GM23338 (cell line): ENCODE results near the gene ZNF148. TPM values are rescaled to one million over a fixed set of nuclear protein-coding genes. Genes with fewer than 3 reads are reported as not detected.

ENCODE experiments used
- ATAC-seq: fragments of 200-7000 bp; cut with Tn5 transposase; 3 replicates; pipeline ENCODE4 v1.9.1; 2020
- DNase-seq: peaks from one replicate; pipeline ENCODE4 v3.0.0-alpha.2; 2015; ENCODE audit warnings: low spot score
- H2AFZ ChIP-seq: fragments of 200-600 bp; sonication (generic); 2 replicates; pipeline ENCODE4 v1.8.0; 2016; ENCODE audit warnings: antibody characterized with exemption, mild to moderate bottlenecking, moderate library complexity
- H3F3A ChIP-seq: fragments of 200-600 bp; sonication (generic); replicated peaks from 2 replicates; pipeline ENCODE4 v1.8.0; 2017; ENCODE audit warnings: antibody characterized with exemption, mixed run types, low read depth
- H3K27ac ChIP-seq: fragments of 200-600 bp; sonication (generic); 2 replicates; pipeline ENCODE4 v1.6.1; 2016; ENCODE audit warnings: low read depth
- H3K27me3 ChIP-seq: fragments of 200-600 bp; sonication (generic); 2 replicates; pipeline ENCODE4 v1.8.0; 2016; ENCODE audit warnings: mild to moderate bottlenecking, mixed run types, moderate library complexity; ENCODE audit not compliant: insufficient read depth
- H3K36me3 ChIP-seq: fragments of 200-600 bp; sonication (generic); 2 replicates; pipeline ENCODE4 v1.8.0; 2016; ENCODE audit warnings: mild to moderate bottlenecking; ENCODE audit not compliant: insufficient read depth
- H3K4me1 ChIP-seq: fragments of 200-600 bp; sonication (generic); 2 replicates; pipeline ENCODE4 v1.8.0; 2016; ENCODE audit warnings: mild to moderate bottlenecking, moderate library complexity; ENCODE audit not compliant: insufficient read depth
- H3K4me2 ChIP-seq: fragments of 200-600 bp; sonication (generic); 2 replicates; pipeline ENCODE4 v1.7.1; 2017; ENCODE audit warnings: mixed run types
- H3K4me3 ChIP-seq: fragments of 200-600 bp; sonication (generic); 2 replicates; pipeline ENCODE4 v1.6.1; 2016; ENCODE audit warnings: mixed run types
- H3K79me2 ChIP-seq: fragments of 200-600 bp; sonication (generic); replicated peaks from 2 replicates; pipeline ENCODE4 v1.8.0; 2017; ENCODE audit warnings: mild to moderate bottlenecking; ENCODE audit not compliant: insufficient read depth
- H3K9me2 ChIP-seq: fragments of 200-600 bp; sonication (generic); 2 replicates; pipeline ENCODE4 v1.8.0; 2017; ENCODE audit not compliant: insufficient read depth
- H4K20me1 ChIP-seq: fragments of 200-600 bp; sonication (generic); replicated peaks from 2 replicates; pipeline ENCODE4 v1.8.0; 2017; ENCODE audit warnings: mild to moderate bottlenecking; ENCODE audit not compliant: insufficient read depth
- H3K27ac Mint-ChIP-seq: 2 replicates; pipeline ENCODE4 v1.8.0; 2020; ENCODE audit warnings: inconsistent platforms, mild to moderate bottlenecking, moderate library complexity, mixed read lengths
- H3K27me3 Mint-ChIP-seq: 3 replicates; pipeline ENCODE4 v1.8.0; 2022; ENCODE audit warnings: low read depth, mild to moderate bottlenecking, moderate library complexity, mixed read lengths, inconsistent platforms; ENCODE audit not compliant: insufficient read depth, poor library complexity
- H3K36me3 Mint-ChIP-seq: 3 replicates; pipeline ENCODE4 v1.8.0; 2021; ENCODE audit warnings: low read depth, mild to moderate bottlenecking, inconsistent platforms, moderate library complexity, mixed read lengths
- H3K4me1 Mint-ChIP-seq: 3 replicates; pipeline ENCODE4 v1.8.0; 2020; ENCODE audit warnings: mild to moderate bottlenecking, inconsistent platforms, mixed read lengths
- H3K4me3 Mint-ChIP-seq: 3 replicates; pipeline ENCODE4 v1.8.0; 2021; ENCODE audit warnings: moderate library complexity, mild to moderate bottlenecking, inconsistent platforms, mixed read lengths
- H3K9me3 Mint-ChIP-seq: 3 replicates; pipeline ENCODE4 v1.8.0; 2020; ENCODE audit warnings: moderate library complexity, mild to moderate bottlenecking, inconsistent platforms, mixed read lengths
- CREB1 ChIP-seq: fragments of 250-450 bp; sonication (Bioruptor Pico); IDR thresholded peaks from 2 replicates; pipeline ENCODE4 v1.5.0; 2020; ENCODE audit warnings: low read depth, mild to moderate bottlenecking, moderate library complexity
- EZH2 ChIP-seq: fragments of 200-600 bp; sonication (generic); IDR thresholded peaks from one replicate; pipeline ENCODE4 v1.8.0; 2017; ENCODE audit warnings: antibody characterized with exemption, mild to moderate bottlenecking, low read depth; ENCODE audit not compliant: unreplicated experiment
- EZH2phosphoT487 ChIP-seq: fragments of 200-600 bp; sonication (generic); IDR thresholded peaks from one replicate; pipeline ENCODE4 v1.8.1; 2018; ENCODE audit warnings: antibody characterized with exemption; ENCODE audit not compliant: unreplicated experiment
- JUNB ChIP-seq: IDR thresholded peaks from one replicate; pipeline ENCODE4 v1.6.1; 2016; ENCODE audit warnings: antibody characterized with exemption; ENCODE audit not compliant: unreplicated experiment
- NANOG ChIP-seq: IDR thresholded peaks from 2 replicates; pipeline ENCODE4 v1.6.1; 2016; ENCODE audit warnings: antibody characterized with exemption, borderline replicate concordance
- POLR2AphosphoS5 ChIP-seq: IDR thresholded peaks from 2 replicates; pipeline ENCODE4 v1.6.1; 2016; ENCODE audit warnings: antibody characterized with exemption, low read depth
- STAT1 ChIP-seq: IDR thresholded peaks from one replicate; pipeline ENCODE4 v1.6.1; 2016; ENCODE audit warnings: antibody characterized with exemption; ENCODE audit not compliant: unreplicated experiment
- ZNF114 ChIP-seq: fragments of 250-450 bp; sonication (Bioruptor Pico); IDR thresholded peaks from 2 replicates; pipeline ENCODE4 v1.5.0; 2020; ENCODE audit warnings: mild to moderate bottlenecking, moderate library complexity
- ZNF331 ChIP-seq: fragments of 250-450 bp; sonication (Bioruptor Pico); IDR thresholded peaks from 2 replicates; pipeline ENCODE4 v1.5.0; 2020; ENCODE audit warnings: low read depth, mild to moderate bottlenecking, moderate library complexity
- polyA plus RNA-seq: library from polyadenylated mRNA; unstranded; fragments of >200 nt; fragmentation: Nextera tagmentation; extraction: Ambion mirVana; gene quantifications from 2 replicates; pipeline ENCODE4 v1.2.1, GENCODE V29; 2016
- total RNA-seq: library from RNA; depleted of rRNA; stranded (reverse); fragments of >200 nt; shearing (Covaris generic); gene quantifications from 2 replicates; pipeline ENCODE4 v1.2.3, GENCODE V29; 2014
- TF ChIP-seq, protein P1 (sequence below): IDR thresholded peaks from one replicate; pipeline ENCODE4 v1.6.1; 2018; ENCODE audit warnings: antibody characterized with exemption; ENCODE audit not compliant: unreplicated experiment
- TF ChIP-seq, protein P2 (sequence below), 2 experiments: fragments of 200-600 bp in 1 of 2; sonication (generic) in 1 of 2; conservative IDR thresholded peaks; 2 replicates each; pipeline versions ENCODE4 v1.5.1 to v1.6.1; 2016 to 2017; ENCODE audit warnings: antibody characterized with exemption in 2 of 2, low read depth in 2 of 2, mild to moderate bottlenecking in 2 of 2, moderate library complexity in 1 of 2
- TF ChIP-seq, protein P3 (sequence below): fragments of 250-450 bp; sonication (Bioruptor Pico); IDR thresholded peaks from 2 replicates; pipeline ENCODE4 v1.5.0; 2020; ENCODE audit warnings: mild to moderate bottlenecking, moderate library complexity
- TF ChIP-seq, protein P4 (sequence below): IDR thresholded peaks from 2 replicates; pipeline ENCODE4 v1.6.1; 2016; ENCODE audit warnings: antibody characterized with exemption

ZNF148 gene
- total and polyA plus RNA-seq, 2 experiments from 2014 or later, result 13.9 to 16.9 TPM

DNA sequence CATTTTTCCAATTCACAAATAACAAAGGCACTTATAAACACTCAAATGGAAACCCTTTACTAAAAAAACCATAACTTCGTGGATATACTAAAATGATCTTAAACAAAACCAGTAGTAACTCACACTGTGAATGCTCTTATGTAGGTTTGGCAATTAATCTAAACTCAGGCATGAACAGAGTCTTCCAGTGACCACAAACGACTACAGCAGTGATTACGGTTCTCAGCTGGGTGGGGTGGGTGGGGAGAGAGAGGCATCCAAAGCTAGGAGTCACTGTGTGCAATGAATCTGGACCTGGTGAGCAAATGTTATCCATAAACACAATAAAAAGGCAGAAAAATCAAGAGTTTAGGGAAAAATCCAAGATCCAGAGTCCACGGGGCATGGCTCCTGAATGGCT, 183.9 kb downstream of the ZNF148 start:
- no peak for DNase-seq

More for the DNA sequence above, 183.9 kb downstream of the ZNF148 start:
- H3K4me3 ChIP-seq, result no peak overlapping the region
- H3K4me2 ChIP-seq, result no peak overlapping the region
- no peaks in the 10 kb centered on the region; the same call in 1 of the 2 replicates for H3K36me3 ChIP-seq
- H3K27ac Mint-ChIP-seq, result no peak overlapping the region
- no peak overlapping the region for H2AFZ ChIP-seq
- ATAC-seq, result no peak
- H3K79me2 ChIP-seq, result no peaks in the 10 kb centered on the region
- peaks cover 11% of the 10 kb centered on the region for H3K4me1 ChIP-seq
- no peaks in the 10 kb centered on the region for H4K20me1 ChIP-seq
- peaks cover 3% of the 10 kb centered on the region; the same call in 1 of the 3 replicates for H3K9me3 Mint-ChIP-seq
- TF ChIP-seq, protein P1, sequence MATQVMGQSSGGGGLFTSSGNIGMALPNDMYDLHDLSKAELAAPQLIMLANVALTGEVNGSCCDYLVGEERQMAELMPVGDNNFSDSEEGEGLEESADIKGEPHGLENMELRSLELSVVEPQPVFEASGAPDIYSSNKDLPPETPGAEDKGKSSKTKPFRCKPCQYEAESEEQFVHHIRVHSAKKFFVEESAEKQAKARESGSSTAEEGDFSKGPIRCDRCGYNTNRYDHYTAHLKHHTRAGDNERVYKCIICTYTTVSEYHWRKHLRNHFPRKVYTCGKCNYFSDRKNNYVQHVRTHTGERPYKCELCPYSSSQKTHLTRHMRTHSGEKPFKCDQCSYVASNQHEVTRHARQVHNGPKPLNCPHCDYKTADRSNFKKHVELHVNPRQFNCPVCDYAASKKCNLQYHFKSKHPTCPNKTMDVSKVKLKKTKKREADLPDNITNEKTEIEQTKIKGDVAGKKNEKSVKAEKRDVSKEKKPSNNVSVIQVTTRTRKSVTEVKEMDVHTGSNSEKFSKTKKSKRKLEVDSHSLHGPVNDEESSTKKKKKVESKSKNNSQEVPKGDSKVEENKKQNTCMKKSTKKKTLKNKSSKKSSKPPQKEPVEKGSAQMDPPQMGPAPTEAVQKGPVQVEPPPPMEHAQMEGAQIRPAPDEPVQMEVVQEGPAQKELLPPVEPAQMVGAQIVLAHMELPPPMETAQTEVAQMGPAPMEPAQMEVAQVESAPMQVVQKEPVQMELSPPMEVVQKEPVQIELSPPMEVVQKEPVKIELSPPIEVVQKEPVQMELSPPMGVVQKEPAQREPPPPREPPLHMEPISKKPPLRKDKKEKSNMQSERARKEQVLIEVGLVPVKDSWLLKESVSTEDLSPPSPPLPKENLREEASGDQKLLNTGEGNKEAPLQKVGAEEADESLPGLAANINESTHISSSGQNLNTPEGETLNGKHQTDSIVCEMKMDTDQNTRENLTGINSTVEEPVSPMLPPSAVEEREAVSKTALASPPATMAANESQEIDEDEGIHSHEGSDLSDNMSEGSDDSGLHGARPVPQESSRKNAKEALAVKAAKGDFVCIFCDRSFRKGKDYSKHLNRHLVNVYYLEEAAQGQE, result no peak
- TF ChIP-seq, protein P2, sequence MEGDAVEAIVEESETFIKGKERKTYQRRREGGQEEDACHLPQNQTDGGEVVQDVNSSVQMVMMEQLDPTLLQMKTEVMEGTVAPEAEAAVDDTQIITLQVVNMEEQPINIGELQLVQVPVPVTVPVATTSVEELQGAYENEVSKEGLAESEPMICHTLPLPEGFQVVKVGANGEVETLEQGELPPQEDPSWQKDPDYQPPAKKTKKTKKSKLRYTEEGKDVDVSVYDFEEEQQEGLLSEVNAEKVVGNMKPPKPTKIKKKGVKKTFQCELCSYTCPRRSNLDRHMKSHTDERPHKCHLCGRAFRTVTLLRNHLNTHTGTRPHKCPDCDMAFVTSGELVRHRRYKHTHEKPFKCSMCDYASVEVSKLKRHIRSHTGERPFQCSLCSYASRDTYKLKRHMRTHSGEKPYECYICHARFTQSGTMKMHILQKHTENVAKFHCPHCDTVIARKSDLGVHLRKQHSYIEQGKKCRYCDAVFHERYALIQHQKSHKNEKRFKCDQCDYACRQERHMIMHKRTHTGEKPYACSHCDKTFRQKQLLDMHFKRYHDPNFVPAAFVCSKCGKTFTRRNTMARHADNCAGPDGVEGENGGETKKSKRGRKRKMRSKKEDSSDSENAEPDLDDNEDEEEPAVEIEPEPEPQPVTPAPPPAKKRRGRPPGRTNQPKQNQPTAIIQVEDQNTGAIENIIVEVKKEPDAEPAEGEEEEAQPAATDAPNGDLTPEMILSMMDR (conservative IDR thresholded peaks at IDR 0.05; ENCODE audit: low read depth in 2 of 2), result no peak
- no peak for TF ChIP-seq JUNB
- TF ChIP-seq NANOG, result no peak
- TF ChIP-seq EZH2, result no peak
- no peak for TF ChIP-seq STAT1
- TF ChIP-seq CREB1, result no peak
- no peak for TF ChIP-seq ZNF114 (CRISPR knock-in tag)
- TF ChIP-seq, protein P3, sequence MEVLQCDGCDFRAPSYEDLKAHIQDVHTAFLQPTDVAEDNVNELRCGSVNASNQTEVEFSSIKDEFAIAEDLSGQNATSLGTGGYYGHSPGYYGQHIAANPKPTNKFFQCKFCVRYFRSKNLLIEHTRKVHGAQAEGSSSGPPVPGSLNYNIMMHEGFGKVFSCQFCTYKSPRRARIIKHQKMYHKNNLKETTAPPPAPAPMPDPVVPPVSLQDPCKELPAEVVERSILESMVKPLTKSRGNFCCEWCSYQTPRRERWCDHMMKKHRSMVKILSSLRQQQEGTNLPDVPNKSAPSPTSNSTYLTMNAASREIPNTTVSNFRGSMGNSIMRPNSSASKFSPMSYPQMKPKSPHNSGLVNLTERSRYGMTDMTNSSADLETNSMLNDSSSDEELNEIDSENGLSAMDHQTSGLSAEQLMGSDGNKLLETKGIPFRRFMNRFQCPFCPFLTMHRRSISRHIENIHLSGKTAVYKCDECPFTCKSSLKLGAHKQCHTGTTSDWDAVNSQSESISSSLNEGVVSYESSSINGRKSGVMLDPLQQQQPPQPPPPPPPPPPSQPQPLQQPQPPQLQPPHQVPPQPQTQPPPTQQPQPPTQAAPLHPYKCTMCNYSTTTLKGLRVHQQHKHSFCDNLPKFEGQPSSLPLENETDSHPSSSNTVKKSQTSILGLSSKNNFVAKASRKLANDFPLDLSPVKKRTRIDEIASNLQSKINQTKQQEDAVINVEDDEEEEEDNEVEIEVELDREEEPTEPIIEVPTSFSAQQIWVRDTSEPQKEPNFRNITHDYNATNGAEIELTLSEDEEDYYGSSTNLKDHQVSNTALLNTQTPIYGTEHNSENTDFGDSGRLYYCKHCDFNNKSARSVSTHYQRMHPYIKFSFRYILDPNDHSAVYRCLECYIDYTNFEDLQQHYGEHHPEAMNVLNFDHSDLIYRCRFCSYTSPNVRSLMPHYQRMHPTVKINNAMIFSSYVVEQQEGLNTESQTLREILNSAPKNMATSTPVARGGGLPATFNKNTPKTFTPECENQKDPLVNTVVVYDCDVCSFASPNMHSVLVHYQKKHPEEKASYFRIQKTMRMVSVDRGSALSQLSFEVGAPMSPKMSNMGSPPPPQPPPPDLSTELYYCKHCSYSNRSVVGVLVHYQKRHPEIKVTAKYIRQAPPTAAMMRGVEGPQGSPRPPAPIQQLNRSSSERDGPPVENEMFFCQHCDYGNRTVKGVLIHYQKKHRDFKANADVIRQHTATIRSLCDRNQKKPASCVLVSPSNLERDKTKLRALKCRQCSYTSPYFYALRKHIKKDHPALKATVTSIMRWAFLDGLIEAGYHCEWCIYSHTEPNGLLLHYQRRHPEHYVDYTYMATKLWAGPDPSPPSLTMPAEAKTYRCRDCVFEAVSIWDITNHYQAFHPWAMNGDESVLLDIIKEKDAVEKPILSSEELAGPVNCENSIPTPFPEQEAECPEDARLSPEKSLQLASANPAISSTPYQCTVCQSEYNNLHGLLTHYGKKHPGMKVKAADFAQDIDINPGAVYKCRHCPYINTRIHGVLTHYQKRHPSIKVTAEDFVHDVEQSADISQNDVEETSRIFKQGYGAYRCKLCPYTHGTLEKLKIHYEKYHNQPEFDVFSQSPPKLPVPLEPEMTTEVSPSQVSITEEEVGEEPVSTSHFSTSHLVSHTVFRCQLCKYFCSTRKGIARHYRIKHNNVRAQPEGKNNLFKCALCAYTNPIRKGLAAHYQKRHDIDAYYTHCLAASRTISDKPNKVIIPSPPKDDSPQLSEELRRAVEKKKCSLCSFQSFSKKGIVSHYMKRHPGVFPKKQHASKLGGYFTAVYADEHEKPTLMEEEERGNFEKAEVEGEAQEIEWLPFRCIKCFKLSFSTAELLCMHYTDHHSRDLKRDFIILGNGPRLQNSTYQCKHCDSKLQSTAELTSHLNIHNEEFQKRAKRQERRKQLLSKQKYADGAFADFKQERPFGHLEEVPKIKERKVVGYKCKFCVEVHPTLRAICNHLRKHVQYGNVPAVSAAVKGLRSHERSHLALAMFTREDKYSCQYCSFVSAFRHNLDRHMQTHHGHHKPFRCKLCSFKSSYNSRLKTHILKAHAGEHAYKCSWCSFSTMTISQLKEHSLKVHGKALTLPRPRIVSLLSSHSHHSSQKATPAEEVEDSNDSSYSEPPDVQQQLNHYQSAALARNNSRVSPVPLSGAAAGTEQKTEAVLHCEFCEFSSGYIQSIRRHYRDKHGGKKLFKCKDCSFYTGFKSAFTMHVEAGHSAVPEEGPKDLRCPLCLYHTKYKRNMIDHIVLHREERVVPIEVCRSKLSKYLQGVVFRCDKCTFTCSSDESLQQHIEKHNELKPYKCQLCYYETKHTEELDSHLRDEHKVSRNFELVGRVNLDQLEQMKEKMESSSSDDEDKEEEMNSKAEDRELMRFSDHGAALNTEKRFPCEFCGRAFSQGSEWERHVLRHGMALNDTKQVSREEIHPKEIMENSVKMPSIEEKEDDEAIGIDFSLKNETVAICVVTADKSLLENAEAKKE (CRISPR knock-in tag), result no peak
- TF ChIP-seq POLR2AphosphoS5, result no peak
- TF ChIP-seq ZNF331 (CRISPR knock-in tag), result no peak
- TF ChIP-seq, protein P4, sequence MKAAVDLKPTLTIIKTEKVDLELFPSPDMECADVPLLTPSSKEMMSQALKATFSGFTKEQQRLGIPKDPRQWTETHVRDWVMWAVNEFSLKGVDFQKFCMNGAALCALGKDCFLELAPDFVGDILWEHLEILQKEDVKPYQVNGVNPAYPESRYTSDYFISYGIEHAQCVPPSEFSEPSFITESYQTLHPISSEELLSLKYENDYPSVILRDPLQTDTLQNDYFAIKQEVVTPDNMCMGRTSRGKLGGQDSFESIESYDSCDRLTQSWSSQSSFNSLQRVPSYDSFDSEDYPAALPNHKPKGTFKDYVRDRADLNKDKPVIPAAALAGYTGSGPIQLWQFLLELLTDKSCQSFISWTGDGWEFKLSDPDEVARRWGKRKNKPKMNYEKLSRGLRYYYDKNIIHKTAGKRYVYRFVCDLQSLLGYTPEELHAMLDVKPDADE, result no peak
- TF ChIP-seq EZH2phosphoT487, result no peak
- peaks cover 56% of the 10 kb centered on the region for H3K4me1 Mint-ChIP-seq
- H3K27me3 Mint-ChIP-seq, result peaks cover 9% of the 10 kb centered on the region
- H3K4me3 Mint-ChIP-seq, result no peak overlapping the region
- H3K9me2 ChIP-seq, result no peaks in the 10 kb centered on the region
- peaks cover 28% of the 10 kb centered on the region for H3K36me3 Mint-ChIP-seq
- H3K27me3 ChIP-seq, result no peaks in the 10 kb centered on the region
- H3F3A ChIP-seq, result no peaks in the 10 kb centered on the region; the same call in 1 of the 2 replicates
- no peak overlapping the region for H3K27ac ChIP-seq
